NCI-H2107 (cell line): ENCODE measurements around the gene FGF14.
A peak's percentile ranks its signal among the peaks of the same experiment; 100 is the strongest.
"Not testable (repeated sequence)": the region's sequence is repeated elsewhere in the genome, so short reads cannot be mapped to it uniquely, and the experiment has no call there.

Experiments
- DNase-seq: peaks from one replicate; lab custom pipeline; 2025; lab: John Stamatoyannopoulos, UW

Gene FGF14

GRCh38 chr13:102040812-102041211 is 361.0 kb downstream of the FGF14 start:
- DNase-seq, result no peak

GRCh38 chr13:102039264-102039663 is 362.6 kb downstream of the FGF14 start:
- DNase-seq, result no peak

GRCh38 chr13:102038787-102039186 is 363.1 kb downstream of the FGF14 start:
- DNase-seq, result no peak

GRCh38 chr13:102035969-102036368 is 365.9 kb downstream of the FGF14 start:
- no peak for DNase-seq

- peak; percentile 31 for DNase-seq
These were observed 368.0 kb downstream of the FGF14 start for GRCh38 chr13:102033857-102034331.

GRCh38 chr13:102033386-102033785 is 368.5 kb downstream of the FGF14 start:
- no peak for DNase-seq

- DNase-seq, result no peak
These were observed 373.0 kb downstream of the FGF14 start for GRCh38 chr13:102028868-102029267.

- no peak for DNase-seq
These were observed 373.6 kb downstream of the FGF14 start for GRCh38 chr13:102028206-102028605.

GRCh38 chr13:102021777-102022176 is 380.1 kb downstream of the FGF14 start:
- no peak for DNase-seq

GRCh38 chr13:102020611-102021216 is 381.1 kb downstream of the FGF14 start:
- no peak for DNase-seq

GRCh38 chr13:102018716-102019115 is 383.1 kb downstream of the FGF14 start:
- DNase-seq, result no peak

- DNase-seq, result no peak
These were observed 384.6 kb downstream of the FGF14 start for GRCh38 chr13:102017248-102017647.

GRCh38 chr13:102012299-102013293 is 389.3 kb downstream of the FGF14 start:
- no peak for DNase-seq

GRCh38 chr13:102011455-102011854 is 390.4 kb downstream of the FGF14 start:
- DNase-seq, result not testable (repeated sequence)

GRCh38 chr13:102003848-102004570 is 397.8 kb downstream of the FGF14 start:
- no peak for DNase-seq

GRCh38 chr13:102002287-102002686 is 399.6 kb downstream of the FGF14 start:
- no peak for DNase-seq

- no peak for DNase-seq
These were observed 401.1 kb downstream of the FGF14 start for GRCh38 chr13:102000764-102001163.

- no peak for DNase-seq
These were observed 403.7 kb downstream of the FGF14 start for GRCh38 chr13:101998129-101998528.

GRCh38 chr13:101996954-101997353 is 404.9 kb downstream of the FGF14 start:
- no peak for DNase-seq

GRCh38 chr13:101989798-101990350 is 412.0 kb downstream of the FGF14 start:
- no peak for DNase-seq

GRCh38 chr13:101988140-101988539 is 413.7 kb downstream of the FGF14 start:
- DNase-seq, result no peak

GRCh38 chr13:101986316-101986715 is 415.5 kb downstream of the FGF14 start:
- DNase-seq, result no peak
